Right ventricle myocardium superior (tissue), 1 donor: ENCODE results near the gene SLC25A43. TPM values are rescaled to one million over a fixed set of nuclear protein-coding genes. Genes with fewer than 3 reads are reported as not detected.

Source experiments
- ATAC-seq: fragments of 200-7000 bp; cut with Tn5 transposase; one replicate; pipeline ENCODE4 v1.9.1; 2020; ENCODE audit warnings: mild to moderate bottlenecking; ENCODE audit not compliant: poor library complexity
- DNase-seq: peaks from one replicate; pipeline ENCODE4 v3.0.0-alpha.2; 2020
- intact Hi-C: fragments of 100-400 bp; cut with DNase I; formaldehyde crosslinking; loops from one replicate; pipeline ENCODE4 v1.11.2; 2022
- total RNA-seq: library from RNA; stranded (reverse); fragmentation: NEBNext Ultra II Directional; extraction: Animal tissue kit (Norgen Biotek cat#: 25700); gene quantifications from one replicate; pipeline ENCODE4 v1.2.1, GENCODE V29; 2021
- donor health status: DM: no; HTN: yes; CAD: no; lungs with severe emphysema.

The SLC25A43 gene
- total RNA-seq, 1 donor from 2014 or later = 2.1 TPM

- ATAC-seq = no peak
- no peak for DNase-seq
- intact Hi-C loops = no loop called here
Measured at GRCh38 chrX:119455264-119455663, 56.1 kb downstream of the SLC25A43 start.

- intact Hi-C loops = no loop called here
- DNase-seq (no peak), ATAC-seq (no peak)
Measured at GRCh38 chrX:119459181-119459580, 60.0 kb downstream of the SLC25A43 start.

GRCh38 chrX:119465555-119465954 lies 66.4 kb downstream of the SLC25A43 start:
- no peak for ATAC-seq
- intact Hi-C loops = no loop called here
- no peak for DNase-seq

- ATAC-seq = no peak
- intact Hi-C loops = no loop called here
- DNase-seq = no peak
Measured at GRCh38 chrX:119466970-119467369, 67.8 kb downstream of the SLC25A43 start.

- no peak for ATAC-seq
- intact Hi-C loops = no loop called here
- DNase-seq = no peak
Measured at GRCh38 chrX:119467433-119467832, 68.3 kb downstream of the SLC25A43 start.

- peak; percentile 91 for DNase-seq
- intact Hi-C loops = no loop called here
Measured at GRCh38 chrX:119467842-119468550, 68.9 kb downstream of the SLC25A43 start, which contains the start of gene SLC25A5. Gene SLC25A5 (plus strand): TSS chrX:119468444. CDS start chrX:119468516, 72 bp downstream.

GRCh38 chrX:119468551-119469312 lies 69.6 kb downstream of the SLC25A43 start:
- ATAC-seq (peak; percentile 91), DNase-seq (peak; percentile 93)
- intact Hi-C loops = no loop called here

More at GRCh38 chrX:119467842-119468550, 68.9 kb downstream of the SLC25A43 start, which contains the start of gene SLC25A5:
- ATAC-seq = peak; percentile 96

GRCh38 chrX:119469313-119469635 lies 70.1 kb downstream of the SLC25A43 start:
- no peak for ATAC-seq
- intact Hi-C loops = no loop called here

GRCh38 chrX:119474615-119475388 lies 75.7 kb downstream of the SLC25A43 start:
- intact Hi-C loops = no loop called here

More at GRCh38 chrX:119469313-119469635, 70.1 kb downstream of the SLC25A43 start:
- no peak for DNase-seq

GRCh38 chrX:119475389-119476101 lies 76.4 kb downstream of the SLC25A43 start:
- ATAC-seq = no peak
- no peak for DNase-seq
- intact Hi-C loops = no loop called here

More at GRCh38 chrX:119474615-119475388, 75.7 kb downstream of the SLC25A43 start:
- no peak for DNase-seq
- ATAC-seq = no peak

GRCh38 chrX:119477812-119478232 lies 78.7 kb downstream of the SLC25A43 start:
- intact Hi-C loops = no loop called here
- DNase-seq = no peak

GRCh38 chrX:119478504-119478903 lies 79.4 kb downstream of the SLC25A43 start:
- DNase-seq (no peak), ATAC-seq (no peak)
- intact Hi-C loops = no loop called here

More at GRCh38 chrX:119477812-119478232, 78.7 kb downstream of the SLC25A43 start:
- ATAC-seq = peak; percentile 32

- intact Hi-C loops = no loop called here
- DNase-seq (no peak), ATAC-seq (no peak)
Measured at GRCh38 chrX:119479845-119480244, 80.7 kb downstream of the SLC25A43 start.

- DNase-seq (peak; percentile 46), ATAC-seq (peak; percentile 79)
- intact Hi-C loops = no loop called here
Measured at GRCh38 chrX:119481323-119481801, 82.2 kb downstream of the SLC25A43 start.

- no peak for DNase-seq
- ATAC-seq = peak; percentile 3
- intact Hi-C loops = no loop called here
Measured at GRCh38 chrX:119482041-119482440, 82.9 kb downstream of the SLC25A43 start.

GRCh38 chrX:119482481-119483480 lies 83.6 kb downstream of the SLC25A43 start:
- intact Hi-C loops = no loop called here
- peak; percentile 79 for DNase-seq
- peak; percentile 81 for ATAC-seq

GRCh38 chrX:119486745-119487144 lies 87.6 kb downstream of the SLC25A43 start:
- ATAC-seq (no peak), DNase-seq (no peak)
- intact Hi-C loops = no loop called here
